NOMO-1 treated with DMSO at 0.1 percent for 48 hours (cell line): ENCODE data around the gene RAB3IL1.

Experiments
- DNase-seq: peaks from one replicate; lab custom pipeline; 2025; ENCODE audit not compliant: unreplicated experiment; lab: John Stamatoyannopoulos, UW

RAB3IL1 gene

DNA sequence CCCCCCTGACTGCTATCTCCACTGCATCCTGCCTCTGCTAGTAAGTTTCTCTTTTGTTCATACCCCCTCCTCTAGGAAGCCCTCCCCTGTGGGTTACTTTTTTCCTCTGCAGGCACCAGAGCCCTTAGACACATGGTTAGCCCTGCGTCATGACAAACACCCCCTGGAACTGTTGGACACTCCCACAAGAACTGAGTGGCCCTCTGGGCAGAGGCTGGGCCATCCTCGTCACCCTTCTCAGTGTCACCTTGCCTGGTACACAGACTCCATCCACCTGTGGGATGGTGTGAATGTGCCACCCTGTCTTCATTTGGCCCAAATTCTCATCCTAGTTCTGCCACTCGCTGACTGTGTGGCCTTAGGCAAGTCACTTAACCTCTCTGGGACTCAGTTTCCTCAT, 4.1 kb upstream of the RAB3IL1 start:
- no peak for DNase-seq

DNA sequence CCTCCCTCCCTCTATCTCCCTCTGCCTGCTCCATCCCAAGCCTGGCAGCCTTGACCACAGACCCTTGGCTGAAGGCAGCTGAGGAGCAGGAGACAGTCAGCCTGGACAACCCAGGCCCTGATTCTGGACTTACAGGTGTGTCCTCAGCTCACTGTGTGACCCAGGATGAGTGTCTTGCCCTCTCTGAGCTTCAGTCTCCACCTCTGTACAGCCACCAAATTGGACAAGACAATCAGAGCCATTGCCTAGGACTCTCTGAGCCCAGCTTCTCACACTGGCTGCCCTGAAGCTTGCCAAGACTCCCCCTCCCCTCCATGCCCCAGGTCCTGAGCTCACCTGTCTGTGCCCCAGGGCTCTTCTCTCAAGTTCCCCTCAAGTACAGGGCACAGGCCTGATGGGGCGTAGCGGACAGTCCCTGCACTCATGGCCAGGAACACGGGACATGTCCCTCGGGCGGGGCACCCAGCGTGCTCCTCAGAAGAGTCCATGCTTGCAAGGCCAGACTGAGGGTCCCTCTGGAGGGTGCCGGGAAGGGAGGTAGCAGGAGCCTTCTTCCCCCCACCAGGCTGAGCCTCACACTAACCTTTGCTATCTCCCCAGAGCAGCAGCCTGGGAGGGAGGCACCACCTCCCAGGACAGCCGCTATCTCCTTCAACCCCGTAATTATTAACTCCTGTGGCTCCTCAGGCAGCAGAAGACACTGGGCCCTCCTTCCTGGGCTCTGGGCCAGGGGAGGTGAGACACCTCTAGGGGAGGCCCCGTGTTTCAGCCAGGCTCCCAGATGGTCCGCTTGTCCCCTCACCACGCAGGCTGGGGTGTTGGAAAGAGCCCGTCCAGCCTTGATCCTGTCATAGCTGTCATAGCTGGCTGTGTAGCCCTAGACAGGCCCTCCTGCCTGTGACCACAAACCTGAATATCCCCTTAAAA, 2.6 kb upstream of the RAB3IL1 start:
- DNase-seq, result no peak

DNA sequence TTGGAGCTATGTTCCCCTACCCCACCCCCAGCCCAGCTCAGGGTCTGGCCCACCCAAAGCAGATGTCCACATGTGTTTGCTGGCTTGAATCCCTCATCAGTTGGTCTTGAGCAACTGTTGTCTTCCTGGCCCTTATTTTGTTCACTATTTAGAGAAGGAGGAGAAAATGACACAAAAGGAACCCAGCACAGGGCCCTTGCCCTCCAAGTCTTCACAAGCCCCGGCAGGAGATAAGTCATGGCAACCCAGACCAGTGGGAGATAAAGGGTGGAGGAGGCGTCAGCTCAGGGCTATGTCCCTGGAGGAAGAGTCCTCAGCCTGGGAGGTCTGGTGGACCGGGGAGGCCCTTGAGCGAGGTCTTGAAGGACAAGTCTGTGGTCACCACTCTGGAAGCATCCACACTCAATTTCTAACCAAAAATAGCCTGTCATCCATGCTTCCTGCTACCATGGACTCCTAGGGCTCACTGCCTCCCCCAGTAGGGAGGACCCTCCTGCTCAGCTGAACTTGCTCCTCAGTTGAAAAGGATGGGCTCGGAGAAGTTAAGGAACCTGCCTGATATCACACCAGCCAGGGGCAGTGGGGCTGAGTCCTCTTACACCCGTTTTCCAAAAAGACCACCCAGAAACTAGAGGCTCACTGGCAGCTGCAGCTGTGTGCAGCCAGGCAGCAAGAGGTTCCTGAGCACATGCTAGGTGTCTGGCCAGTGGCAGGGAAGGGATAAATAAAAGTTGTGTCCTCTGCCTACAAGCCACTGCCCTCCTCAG, 1.8 kb upstream of the RAB3IL1 start:
- DNase-seq, result no peak

DNA sequence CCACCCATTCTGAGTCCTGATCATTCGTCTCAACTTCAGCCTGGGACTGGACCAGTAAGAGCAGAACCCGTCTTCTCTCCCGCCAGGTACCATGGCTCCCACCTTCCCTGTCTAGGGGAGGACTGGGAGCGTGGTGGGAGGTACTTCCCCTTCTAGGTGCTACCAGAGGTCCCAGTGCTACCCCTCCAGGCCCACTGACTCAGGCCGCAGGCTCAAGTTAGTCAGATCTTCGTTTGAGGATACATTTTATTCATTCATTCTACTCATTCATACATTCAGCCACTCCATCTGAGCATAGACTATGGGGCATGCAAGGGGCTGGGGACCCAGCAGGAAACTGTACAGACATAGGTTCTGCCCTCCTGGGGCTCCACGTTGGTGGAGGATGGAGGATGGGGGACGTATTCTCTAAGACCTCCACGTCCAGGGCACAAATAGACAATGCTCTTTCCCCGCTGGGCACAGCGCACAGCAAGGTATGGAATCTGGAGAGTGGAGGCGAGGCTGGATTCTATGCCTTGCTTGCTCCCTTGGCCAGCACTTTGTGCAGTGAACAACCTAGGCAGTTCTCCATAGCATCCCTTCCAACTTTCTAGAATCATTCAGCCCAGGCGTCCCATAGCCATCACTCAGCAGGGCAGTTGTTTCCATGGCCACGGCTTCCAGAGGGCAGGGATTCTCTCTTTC, 1.0 kb upstream of the RAB3IL1 start:
- DNase-seq, result no peak

DNA sequence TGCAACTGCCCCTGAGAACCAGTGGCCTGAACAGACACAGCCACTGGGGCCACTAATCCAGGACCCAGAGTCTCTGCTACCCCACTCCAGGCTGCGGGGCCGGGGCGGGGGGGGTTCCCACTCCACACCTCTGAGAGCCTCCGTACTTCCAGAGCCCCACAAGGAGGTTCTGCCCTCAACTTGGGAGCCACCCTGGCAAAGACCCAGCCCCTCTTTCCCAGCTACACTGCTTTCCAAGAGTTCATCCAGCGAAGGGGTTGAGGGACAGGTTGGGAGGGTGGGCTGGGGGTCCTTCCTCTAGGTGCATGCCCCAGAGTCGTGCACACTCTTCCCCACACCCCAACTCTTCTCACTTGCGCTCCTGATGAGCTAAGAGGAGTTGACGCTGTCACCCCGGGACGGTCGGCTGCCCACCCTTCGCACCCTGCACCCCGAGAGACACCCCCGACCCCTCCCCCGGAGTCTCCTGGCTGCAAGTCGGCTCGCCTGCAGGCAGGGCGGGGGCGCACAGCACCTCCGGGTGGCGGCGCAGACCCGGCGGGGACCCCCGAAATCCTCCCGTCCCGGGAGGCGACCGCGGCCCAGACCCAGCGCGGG, 531 bp downstream of the RAB3IL1 start:
- DNase-seq, result no peak

DNA sequence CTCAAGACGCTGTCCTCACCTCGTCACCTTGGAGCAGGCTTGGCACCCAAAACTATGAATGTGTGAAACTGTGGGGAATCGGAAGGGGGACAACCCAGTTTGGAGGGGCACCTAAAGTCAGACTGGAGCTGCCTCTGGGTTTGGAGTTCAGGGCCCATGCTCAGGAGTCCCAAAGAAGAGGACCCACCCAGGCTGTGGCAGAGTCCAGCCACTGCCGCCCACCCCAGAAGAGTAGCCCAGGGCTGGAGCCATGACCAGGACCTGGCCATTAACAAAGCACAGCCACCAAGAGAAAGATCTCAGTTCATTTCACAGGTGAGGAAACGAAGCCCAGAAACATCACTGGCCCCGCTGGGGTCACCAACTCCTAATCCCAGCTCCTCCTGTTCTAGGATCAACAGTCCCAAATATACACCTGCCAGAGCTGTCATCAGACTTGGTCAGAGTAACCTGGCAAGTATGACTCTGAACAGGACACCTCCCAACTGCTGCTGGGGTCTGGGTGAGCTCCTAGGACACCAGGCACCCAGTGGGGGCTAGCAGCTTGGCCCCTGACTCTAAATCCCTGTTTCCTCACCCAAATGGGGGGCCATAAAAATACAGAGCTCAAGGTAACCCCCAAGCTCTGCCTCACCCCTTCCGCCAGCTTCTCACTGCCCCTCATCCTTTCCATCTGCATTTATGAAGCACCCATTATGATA, 2.7 kb downstream of the RAB3IL1 start:
- no peak for DNase-seq

DNA sequence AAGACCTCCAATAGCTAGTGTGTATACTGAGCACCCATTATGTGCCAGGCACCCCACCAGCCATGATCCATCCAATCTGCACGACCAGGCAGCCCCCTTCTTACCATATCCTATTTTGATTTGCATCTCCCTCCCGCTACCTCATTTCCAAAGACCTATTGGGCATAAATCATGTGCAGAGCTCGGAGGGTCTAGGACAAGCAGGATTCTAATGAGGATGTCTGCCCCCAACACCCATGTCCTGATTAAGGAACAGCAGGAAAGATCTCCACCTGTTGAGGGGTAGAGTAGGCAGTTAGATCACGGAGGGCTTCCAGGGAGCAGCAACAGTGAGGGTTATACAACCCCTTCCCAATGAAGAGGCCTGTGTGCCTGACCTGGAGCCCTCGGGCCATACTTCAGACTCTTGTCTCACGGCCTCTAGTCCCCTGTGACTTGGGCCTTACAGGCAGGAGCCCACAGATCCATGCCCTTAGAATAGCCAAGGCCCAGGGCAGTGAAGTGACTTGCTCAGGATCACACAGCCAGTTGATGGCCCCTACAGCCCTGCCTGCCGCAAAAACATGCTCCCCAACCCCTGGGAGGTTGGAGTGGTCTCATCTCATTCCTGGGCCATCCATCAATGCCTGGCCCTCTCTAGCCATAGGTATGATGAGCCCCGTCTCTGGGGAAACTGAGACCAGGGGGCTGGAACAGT, 3.5 kb downstream of the RAB3IL1 start:
- no peak for DNase-seq

DNA sequence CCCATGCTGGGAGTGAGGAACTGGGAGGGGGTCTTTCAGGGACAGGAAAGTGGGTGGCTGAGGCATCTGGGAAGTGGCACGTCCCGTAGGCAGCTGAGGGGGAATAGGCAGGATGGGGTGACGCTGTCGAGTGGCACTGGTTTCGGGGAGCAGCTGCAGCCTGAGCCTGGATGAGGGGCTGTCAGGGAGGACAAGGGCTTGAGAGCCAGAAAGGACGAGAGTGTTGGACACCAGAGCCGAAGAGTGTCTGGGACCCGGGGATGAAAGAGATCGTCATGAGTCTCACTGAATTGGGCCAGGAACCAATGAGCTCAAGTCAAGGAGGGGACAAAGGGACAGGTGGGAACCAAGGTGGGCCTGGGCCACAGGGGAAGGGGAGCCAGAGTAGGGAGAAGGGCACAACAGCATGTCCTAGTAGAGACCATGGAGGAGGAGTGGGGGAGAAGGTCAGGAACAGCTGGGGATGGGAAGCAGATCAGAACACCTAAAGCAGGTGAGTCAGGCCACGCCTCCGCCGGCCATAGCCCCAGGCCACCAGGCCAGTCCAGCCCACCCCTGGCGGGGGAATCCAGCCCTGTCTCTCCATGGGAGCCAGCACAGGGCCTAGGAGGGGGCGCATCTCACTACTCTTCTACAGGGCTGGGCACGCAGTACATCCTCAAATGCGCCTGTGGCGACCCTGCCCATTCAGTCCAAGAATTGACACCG, 4.2 kb downstream of the RAB3IL1 start:
- DNase-seq, result no peak

- peak; percentile 87 for DNase-seq
Observed at GRCh38 chr11:61912530-61912898, 4.9 kb downstream of the RAB3IL1 start.

- no peak for DNase-seq
Observed at GRCh38 chr11:61911701-61912529, 5.5 kb downstream of the RAB3IL1 start.

DNA sequence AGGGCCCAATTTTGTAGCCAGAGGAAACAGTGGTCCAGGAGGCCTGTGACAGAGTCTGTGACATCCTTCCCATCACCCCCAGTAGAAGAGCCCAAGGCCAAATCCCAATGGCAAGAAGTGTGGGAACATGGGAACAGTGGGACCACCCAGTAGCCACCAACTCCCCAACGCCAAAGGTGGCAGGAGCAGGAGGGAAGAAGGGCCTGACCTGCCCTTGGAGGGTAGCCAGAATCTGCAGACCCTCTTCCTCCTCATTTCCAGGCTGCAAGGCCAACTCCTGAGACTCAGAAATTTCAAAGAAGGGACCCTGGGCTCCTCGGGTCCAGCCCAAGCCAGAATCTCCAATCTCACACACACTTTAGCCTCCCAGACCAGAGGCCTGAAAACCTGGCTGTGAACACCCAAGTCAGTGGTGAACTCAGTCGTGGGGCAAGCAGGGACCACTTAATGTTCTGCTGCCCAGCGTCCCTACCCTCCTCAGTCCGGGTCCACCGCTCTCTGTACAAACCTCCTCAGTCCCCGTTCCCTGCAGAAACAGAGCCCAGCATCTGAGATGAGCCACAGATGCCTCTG, 6.2 kb downstream of the RAB3IL1 start:
- no peak for DNase-seq

- no peak for DNase-seq
Observed at GRCh38 chr11:61910187-61911127, 6.9 kb downstream of the RAB3IL1 start.

DNA sequence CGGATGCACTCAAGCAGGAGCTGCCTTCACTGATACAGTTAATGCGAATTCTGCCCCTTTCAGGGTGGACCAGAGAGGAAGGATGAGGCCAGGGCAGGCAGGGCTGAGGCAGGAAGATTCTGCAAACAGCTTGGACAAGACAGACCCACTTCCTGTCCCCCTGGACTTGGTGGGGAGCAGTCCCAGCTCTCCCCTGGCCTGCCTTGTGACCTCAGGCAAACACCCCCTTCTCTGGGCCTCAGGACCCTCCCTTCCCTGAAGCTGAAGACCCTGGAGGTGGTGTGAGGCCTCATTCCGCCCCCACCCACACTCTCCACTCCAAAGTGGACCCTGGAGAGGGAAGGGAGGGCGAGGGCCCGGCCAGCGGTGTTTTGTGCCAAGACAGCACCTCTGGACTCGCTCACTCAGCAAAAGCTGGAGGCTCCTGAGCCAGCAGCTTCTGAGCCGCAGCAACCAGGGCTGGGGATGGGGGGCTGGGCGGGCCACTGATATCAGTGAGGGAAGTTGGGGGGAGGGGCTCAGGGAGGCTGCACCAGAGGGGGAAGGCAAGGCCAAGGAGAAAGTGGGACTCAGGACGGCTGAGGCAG, 8.5 kb downstream of the RAB3IL1 start:
- DNase-seq, result no peak

DNA sequence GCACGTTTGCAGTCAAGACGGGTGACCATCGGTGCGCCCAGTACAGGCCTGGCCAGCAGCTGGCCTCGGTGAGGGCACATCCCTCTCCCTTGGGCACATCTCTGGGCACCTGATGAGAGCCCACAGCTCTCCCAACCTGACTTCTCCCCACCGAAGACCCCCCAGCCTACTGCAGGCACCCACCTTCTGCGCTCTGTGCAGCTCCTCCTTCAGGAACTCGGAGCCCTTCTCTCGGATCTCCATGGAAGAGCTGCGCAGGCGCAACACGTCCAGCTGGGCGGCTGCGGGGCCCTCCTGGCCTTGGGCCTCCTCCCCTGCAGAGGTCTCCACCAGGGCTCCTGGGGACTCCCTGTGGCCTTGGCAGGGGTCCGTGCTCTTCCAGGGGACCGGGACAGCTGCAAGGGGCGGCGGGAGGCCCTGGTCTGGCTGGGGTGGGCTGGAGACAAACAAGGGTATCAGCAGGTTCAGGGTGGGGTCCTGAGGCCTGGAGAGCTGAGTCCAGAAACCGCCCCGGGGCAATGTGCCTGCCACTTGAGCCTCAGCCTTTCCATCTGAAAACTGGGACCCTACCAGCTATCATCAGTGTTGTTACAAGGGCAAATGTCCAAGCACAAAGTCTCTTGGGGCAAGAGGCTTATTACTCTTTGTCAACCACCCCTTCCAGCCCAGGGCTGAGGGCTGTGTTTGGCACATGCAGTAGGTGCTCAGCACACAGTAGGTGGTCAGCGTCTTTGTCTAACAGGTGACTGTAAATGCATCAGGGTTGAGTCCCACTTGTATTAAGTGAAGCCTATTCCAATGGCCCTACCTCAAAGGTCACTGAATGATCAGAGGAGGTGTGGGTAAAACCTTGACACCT, 9.3 kb downstream of the RAB3IL1 start:
- DNase-seq, result no peak

GRCh38 chr11:61907282-61907681, 10.1 kb downstream of the RAB3IL1 start:
- DNase-seq, result no peak

DNA sequence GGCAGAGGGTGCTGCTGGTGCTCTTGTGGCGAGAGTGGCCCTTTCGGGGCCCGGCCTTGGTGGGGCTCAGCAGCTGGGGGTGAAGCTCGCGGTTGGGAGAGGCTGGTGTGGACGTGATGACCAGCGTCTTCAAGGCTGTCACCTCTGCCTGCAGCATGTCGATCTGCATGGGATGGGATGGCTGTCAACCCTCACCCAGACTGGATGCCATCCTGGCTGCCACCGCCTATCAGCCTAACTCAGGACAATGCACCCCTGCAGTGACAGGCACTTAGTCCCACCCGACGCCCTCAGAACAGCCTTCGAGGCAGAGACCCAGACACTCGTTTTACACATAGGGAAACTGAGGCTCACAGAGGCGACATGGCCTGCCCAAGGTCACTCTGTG, 10.8 kb downstream of the RAB3IL1 start:
- DNase-seq, result no peak
